Mammary epithelial cell (primary cell): ENCODE measurements around the gene RNF5.

Source experiments
- EZH2 ChIP-seq: IDR thresholded peaks from 2 replicates; pipeline ENCODE4 v1.6.1; 2012; ENCODE audit warnings: low read length, inconsistent platforms, borderline replicate concordance
- TF ChIP-seq, protein P1 (sequence below), 2 donors: IDR thresholded peaks in 1 of 2; conservative IDR thresholded peaks in 1 of 2; 2 replicates each; pipeline ENCODE4 v1.5.1; 2011 to 2012; ENCODE audit warnings: inconsistent platforms in 2 of 2, low read length in 2 of 2, mild to moderate bottlenecking in 2 of 2, control low read depth in 1 of 2, low read depth in 1 of 2; ENCODE audit not compliant: insufficient read depth in 1 of 2; ENCODE audit errors: extremely low read depth in 1 of 2

DNA sequence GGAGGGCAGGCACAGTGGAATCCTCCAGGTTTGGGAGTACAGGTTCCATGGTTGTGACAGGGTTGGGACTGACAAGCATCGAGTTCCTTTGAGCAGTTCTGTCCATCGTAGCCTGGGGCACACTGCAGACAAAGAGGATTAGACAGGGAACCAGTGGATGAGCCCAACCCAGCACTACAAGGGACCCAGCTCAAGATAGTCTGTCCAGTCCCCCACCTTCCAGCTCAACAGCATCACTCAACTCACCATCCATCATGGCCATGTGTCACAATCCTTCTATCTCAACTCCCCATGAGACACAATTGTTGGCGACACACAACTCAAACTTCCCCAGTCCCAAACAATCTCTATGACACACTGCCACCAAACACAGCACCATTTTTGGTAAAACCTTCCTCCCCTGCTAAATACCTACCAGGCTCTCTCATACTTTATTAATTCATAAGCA lies 26.1 kb downstream of the RNF5 start:
- TF ChIP-seq, protein P1, sequence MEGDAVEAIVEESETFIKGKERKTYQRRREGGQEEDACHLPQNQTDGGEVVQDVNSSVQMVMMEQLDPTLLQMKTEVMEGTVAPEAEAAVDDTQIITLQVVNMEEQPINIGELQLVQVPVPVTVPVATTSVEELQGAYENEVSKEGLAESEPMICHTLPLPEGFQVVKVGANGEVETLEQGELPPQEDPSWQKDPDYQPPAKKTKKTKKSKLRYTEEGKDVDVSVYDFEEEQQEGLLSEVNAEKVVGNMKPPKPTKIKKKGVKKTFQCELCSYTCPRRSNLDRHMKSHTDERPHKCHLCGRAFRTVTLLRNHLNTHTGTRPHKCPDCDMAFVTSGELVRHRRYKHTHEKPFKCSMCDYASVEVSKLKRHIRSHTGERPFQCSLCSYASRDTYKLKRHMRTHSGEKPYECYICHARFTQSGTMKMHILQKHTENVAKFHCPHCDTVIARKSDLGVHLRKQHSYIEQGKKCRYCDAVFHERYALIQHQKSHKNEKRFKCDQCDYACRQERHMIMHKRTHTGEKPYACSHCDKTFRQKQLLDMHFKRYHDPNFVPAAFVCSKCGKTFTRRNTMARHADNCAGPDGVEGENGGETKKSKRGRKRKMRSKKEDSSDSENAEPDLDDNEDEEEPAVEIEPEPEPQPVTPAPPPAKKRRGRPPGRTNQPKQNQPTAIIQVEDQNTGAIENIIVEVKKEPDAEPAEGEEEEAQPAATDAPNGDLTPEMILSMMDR (conservative IDR thresholded peaks at IDR 0.05 in 1 of 2, IDR thresholded peaks at IDR 0.05 in 1 of 2; ENCODE audit: extremely low read depth in 1 of 2, insufficient read depth in 1 of 2, low read depth in 1 of 2, low read length in 2 of 2), result no peak
- TF ChIP-seq EZH2, result no peak
